ENCODE measurements around the gene TNRC6C. TPM values are rescaled to one million over a fixed set of nuclear protein-coding genes. Genes with fewer than 3 reads are reported as not detected.
"Not testable (repeated sequence)": the region's sequence is repeated elsewhere in the genome, so short reads cannot be mapped to it uniquely, and the experiment has no call there.

The TNRC6C gene
- total RNA-seq, 1 experiment from 2014 or later, result 2.6 TPM

DNA sequence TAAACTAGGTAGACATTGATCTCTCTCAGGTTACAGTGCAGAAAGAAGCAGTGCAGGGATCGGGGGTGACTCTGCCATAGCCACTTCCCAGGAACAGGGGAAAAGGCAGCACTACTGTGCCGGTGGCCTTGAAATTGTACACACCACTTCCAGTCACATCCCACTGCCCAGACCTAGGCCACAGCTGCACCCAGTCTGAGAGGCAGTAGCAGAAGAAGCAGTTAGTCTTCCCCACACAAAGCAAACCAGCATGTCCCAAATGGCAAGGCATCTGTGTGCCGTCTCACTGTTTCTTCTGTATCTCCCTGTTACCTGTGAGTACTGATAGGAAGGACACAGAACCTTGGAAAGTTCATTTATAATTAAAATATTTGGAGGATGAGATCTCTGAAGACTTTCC, 123.0 kb downstream of the TNRC6C start:
- no peak for DNase-seq (ENCODE audit: low spot score)

GRCh38 chr17:78082355-78082872, 123.9 kb downstream of the TNRC6C start:
- not testable (repeated sequence) for DNase-seq (ENCODE audit: low spot score)

- no peak for DNase-seq (ENCODE audit: low spot score)
Observed at GRCh38 chr17:78082988-78083387, 124.5 kb downstream of the TNRC6C start.

DNA sequence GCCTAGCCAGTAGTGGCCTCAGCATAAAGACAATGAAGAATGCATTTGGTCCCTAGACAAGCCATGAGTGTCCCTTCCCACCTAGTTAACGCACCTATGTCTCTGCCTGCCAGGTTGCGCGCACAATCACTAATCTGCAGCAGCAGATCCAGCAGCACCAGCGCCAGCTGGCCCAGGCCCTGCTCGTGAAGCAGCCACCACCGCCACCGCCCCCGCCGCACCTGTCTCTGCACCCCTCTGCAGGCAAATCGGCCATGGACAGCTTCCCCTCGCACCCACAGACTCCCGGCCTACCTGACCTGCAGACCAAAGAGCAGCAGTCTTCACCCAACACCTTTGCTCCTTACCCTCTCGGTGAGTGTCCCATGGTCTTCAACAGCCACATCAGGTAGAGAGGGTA, 128.2 kb downstream of the TNRC6C start:
- DNase-seq (ENCODE audit: low spot score), result peak; percentile 3

- DNase-seq (ENCODE audit: low spot score), result no peak
Observed at GRCh38 chr17:78088529-78088928, 130.0 kb downstream of the TNRC6C start.

DNA sequence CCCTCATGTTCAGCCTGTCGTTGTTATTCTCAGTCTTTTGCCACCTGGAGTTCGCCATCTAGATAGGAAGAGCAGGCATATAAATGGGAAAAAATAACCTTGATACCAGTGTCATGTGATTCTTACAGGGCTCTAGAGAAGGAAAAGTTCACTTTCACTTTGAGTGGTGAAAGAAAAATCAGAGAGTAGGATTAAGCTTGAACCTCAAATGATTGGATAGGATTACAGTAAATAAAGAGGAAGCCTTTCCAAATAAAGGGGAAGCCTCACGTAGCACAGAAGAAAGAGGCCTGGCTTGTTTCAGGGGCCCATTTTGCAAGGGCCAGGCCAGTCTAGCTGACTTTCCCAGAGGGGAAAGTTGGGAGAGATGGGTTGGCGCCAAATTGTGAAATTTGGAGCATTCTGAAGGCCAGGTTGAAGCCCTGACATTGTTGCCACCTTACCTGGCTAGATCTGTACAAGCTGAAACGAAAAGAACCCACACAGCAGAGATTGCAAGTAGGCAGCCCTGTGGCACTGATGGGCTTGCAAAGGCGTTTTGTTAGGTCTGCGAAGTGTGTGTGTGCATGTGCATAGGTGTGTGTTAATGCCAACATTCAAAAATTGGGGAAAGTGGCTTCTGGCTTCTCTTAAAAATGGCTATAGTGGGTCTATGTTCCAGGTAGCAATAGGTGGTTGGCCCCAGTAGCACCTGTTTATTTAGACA, 131.2 kb downstream of the TNRC6C start:
- DNase-seq (ENCODE audit: low spot score), result no peak

DNA sequence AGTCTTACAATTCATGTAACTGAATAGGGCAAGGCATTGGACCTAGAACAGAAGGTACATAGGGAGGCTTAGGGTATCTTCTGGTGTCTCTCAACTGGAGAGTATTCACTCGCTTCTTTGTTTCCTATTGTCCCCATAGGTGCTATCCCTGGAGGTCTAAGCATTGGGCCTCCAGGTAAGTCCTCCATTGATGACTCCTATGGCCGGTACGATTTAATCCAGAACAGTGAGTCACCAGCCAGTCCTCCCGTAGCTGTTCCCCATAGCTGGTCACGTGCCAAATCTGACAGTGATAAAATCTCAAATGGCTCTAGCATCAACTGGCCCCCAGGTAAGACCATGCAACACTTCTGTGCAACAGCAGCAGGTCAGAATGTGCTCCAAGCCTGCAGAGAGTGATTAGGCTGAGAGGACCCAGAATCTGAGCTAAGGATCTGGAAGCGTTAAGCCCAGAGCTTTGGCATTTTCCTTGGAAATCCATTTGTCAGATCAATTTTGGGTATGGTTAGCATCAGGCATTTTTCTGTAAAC, 134.4 kb downstream of the TNRC6C start:
- no peak for DNase-seq (ENCODE audit: low spot score)

- DNase-seq (ENCODE audit: low spot score), result no peak
Observed at GRCh38 chr17:78095035-78095434, 136.5 kb downstream of the TNRC6C start.

DNA sequence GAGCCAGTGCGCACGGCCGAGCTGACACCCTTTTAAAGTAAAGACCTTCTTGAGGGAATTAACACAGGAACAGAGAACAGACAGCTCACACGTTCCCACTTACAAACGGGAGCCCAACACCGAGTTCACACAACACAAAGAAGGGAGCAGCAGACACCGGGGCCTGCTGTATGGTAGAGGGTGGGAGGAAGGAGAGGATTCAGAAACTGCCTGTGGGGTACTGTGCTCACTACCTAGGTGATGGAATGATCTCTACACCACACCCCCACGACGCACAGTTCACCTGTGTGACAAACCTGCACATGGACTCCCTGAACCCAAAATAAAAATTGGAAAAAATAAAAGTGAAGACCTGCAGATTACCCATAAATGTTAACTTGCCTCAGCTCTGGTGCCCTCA, 137.6 kb downstream of the TNRC6C start:
- no peak for DNase-seq (ENCODE audit: low spot score)

DNA sequence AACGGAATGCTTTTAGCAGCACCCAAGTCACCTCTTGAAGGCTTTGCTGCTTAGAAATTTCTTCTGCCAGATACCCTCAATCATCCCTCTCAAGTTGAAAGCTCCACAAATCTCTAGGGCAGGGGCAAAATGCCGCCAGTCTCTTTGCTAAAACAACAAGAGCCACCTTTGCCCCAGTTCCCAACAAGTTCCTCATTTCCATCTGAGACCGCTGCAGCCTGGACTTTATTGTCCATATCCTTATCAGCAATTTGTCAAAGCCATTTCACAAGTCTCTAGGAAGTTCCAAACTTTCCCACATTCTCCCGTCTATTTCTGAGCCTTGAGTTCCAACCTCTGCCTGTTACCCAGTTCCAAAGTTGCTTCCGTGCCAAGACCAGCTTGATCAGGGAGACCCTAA, 142.6 kb downstream of the TNRC6C start:
- no peak for DNase-seq (ENCODE audit: low spot score)

- no peak for DNase-seq (ENCODE audit: low spot score)
Observed at GRCh38 chr17:78101542-78101941, 143.0 kb downstream of the TNRC6C start.

DNA sequence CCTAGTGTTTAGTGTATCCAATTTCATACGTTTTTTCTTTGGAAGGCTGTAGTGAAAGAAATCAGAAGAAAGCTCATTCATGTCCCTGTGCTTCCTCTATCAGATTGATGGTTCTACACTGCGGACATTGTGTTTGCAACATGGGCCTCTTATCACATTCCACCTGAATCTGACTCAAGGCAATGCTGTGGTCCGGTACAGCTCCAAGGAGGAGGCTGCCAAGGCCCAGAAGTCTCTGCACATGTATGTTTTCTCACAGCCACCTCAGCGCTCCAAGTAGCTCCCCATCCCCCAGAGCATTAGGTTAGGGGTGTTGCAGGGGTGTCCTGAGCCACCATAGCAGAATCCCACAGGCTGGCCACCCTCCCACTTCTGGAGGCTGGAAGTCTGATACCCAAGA, 144.8 kb downstream of the TNRC6C start:
- no peak for DNase-seq (ENCODE audit: low spot score)

- no peak for DNase-seq (ENCODE audit: low spot score)
Observed at GRCh38 chr17:78104540-78104941, 146.0 kb downstream of the TNRC6C start.

DNA sequence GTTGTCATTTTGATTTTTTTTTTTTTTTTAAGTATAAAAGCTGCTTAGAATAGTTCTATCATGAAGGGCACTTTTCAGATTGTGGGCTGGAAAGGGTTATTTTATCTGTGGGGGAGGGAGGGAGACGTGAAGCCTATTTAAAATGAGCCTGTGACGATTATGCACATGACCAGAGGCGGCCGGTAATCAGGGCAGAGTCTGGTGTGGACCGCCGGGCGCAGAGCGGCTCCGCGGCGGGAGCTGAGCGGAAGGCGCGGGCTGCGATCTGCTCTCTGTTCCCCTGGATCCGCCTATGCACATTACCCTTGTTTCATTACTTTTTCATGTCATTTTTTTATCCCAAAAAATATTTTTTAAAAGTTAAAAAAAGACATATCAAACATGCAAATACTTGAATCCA, 146.6 kb downstream of the TNRC6C start:
- no peak for DNase-seq (ENCODE audit: low spot score)

DNA sequence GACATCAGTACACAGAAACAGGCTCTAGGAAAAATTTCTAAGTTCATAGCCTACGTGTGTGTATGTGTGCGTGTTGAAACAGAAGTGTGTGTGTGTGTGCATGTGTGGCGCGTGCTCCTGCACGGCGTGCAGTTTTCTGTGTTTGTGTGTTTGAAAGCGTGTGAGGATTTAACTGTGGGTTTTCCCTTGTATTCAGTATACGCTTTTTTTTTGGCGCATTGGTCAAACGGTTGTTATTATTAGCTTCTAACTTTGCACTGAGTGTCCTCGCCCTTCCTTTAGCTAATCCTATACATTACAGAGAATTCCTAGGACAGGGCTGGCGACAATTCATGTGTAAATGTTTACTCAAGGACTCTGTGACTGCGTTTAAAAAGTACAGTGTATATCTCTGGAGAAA, 147.0 kb downstream of the TNRC6C start:
- no peak for DNase-seq (ENCODE audit: low spot score)

- no peak for DNase-seq (ENCODE audit: low spot score)
Observed at GRCh38 chr17:78106211-78106610, 147.7 kb downstream of the TNRC6C start.

DNA sequence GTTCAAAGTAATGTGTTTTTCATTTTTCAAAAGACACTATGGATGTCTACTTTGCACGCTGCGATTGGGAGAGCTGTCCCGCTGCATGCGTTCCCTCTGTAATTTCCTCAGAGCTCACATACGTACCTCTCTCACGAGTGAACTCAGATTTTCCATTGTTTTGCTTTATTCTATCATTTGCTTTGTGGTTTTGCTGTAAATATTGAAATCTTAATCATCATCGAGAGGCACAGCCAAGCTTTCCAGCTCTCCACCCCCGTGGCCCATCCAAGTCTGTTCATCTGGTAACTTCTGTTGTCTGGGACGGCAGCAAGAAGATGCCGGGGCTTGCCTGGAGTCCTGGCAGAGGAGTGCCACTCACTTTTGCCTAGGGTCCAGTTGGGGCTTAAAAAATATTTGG, 149.0 kb downstream of the TNRC6C start:
- no peak for DNase-seq (ENCODE audit: low spot score)

DNA sequence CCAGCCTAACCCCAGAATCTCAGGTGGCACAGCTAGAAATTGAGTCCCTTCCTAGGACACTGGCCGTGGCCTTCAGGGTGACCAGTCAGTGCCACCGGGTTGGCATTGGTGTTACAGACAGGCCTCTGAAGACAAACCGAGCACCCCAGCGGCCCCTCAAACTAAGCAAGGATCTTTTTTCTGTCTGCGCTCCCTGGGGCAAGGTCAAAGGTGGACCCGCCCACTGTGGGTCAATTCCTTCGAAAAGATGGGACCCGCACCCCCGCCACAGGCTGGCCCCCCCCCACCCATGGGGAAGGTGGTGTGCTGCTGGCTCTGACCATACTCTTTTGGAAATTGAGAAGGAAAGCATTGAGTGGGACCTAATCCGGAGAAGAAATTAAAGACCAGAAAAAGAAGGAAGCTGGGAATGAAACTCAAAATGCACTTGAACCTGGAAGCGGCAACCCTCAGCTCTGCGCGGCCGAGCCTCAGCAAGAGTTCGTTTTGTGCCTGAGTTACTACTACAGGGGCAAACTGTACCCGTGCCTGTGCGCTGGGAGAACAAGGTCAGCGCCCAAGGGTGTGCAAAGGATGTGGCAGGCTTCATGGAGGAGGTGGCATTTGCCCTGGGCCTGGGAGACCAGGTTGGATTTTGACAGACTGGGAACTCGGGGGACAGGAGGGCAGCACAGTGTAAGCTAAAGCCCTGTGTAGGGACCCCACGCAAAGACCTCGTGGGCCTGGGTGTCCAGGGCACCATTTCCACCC, 149.6 kb downstream of the TNRC6C start:
- DNase-seq (ENCODE audit: low spot score), result no peak

GRCh38 chr17:78108726-78109488, 150.4 kb downstream of the TNRC6C start:
- DNase-seq (ENCODE audit: low spot score), result no peak

DNA sequence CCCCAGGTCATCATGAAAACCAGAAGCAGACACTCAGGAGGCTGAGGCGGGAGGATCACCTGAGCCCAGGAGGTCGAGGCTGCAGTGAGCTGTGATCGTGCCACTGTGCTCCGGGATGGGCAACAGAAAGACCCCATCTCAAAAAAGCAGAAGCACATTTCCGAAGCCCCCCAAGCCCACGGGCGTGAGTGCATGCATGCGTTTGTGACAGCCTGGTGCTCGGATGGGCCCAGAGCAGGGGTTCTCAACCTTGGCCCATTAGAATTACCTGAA, 150.9 kb downstream of the TNRC6C start:
- no peak for DNase-seq (ENCODE audit: low spot score)

- DNase-seq (ENCODE audit: low spot score), result no peak
Observed at GRCh38 chr17:78110363-78111015, 152.0 kb downstream of the TNRC6C start.
